HG03565 (cell line): ENCODE data around the gene FTL.

Experiments
- ATAC-seq: cut with Tn5 transposase; IDR thresholded peaks from one replicate; pipeline ENCODE4 v1.9.1; 2021; ENCODE audit warnings: mild to moderate bottlenecking, moderate library complexity; ENCODE audit not compliant: unreplicated experiment

Gene FTL

DNA sequence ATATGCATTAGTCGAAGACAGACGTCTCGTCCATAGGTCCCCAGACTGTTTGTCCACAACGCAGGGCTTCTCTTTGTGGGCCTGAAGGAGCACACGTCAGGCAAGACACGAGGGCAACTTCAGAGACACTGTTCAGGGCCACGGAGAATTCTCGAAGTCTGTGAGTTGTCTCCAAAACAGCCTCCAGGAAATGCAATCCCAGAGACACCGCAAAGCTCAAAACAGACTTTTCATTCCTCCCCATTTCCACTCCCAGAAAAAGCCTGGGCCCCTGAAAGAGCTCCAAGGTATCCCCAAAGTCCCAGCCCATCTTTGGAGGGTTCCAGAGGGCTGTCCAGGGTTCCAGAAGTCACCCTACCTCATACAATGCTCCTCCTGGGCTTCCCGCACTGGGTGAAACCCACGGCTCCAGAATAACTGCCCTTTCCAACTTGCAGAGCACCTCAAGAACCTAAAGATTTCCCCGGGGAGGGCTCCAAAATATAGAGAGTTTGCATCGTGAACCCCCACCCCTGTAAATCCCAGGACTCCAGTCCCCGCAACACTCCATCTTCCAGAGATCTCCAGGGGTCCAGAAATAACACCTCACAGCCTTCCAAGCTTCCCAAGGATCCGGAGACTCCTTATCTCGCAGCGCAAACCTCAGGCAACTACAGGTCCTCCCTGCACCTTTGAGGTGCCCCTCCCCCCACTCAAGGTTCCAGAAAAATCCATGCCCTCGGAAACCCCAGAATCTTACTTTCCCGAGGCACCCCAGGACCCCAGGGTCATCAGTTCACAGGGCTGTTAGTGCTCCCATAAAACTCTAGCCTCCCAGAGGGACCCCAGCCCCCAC, 687 bp upstream of the FTL start:
- ATAC-seq, result no peak

- ATAC-seq, result no peak
Observed at GRCh38 chr19:48965806-48966540, 864 bp downstream of the FTL start.

DNA sequence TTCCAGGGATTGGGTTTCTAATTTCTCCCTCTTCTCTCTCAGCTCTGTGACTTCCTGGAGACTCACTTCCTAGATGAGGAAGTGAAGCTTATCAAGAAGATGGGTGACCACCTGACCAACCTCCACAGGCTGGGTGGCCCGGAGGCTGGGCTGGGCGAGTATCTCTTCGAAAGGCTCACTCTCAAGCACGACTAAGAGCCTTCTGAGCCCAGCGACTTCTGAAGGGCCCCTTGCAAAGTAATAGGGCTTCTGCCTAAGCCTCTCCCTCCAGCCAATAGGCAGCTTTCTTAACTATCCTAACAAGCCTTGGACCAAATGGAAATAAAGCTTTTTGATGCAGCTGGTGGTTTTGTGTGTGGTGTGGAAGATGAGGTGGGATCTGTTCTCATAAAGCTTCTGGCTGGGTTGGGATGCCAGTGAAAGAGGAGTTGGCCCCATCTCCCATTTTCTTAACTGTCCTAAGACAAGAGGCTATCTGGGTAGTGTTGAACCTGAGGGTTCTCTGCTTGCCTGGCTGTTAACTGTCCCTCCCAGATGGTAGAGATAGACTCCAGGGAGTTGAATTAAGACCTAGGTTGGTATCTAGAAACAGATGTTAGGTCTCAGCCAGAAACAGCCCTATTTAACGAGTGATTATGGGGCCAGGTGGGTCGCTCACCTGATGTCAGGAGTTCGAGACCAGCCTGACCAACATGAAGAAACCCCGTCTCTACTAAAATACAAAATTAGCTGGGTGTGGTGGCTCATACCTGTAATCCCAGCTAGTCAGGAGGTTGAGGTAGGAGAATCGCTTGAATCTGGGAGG, 1.6 kb downstream of the FTL start:
- no peak for ATAC-seq

DNA sequence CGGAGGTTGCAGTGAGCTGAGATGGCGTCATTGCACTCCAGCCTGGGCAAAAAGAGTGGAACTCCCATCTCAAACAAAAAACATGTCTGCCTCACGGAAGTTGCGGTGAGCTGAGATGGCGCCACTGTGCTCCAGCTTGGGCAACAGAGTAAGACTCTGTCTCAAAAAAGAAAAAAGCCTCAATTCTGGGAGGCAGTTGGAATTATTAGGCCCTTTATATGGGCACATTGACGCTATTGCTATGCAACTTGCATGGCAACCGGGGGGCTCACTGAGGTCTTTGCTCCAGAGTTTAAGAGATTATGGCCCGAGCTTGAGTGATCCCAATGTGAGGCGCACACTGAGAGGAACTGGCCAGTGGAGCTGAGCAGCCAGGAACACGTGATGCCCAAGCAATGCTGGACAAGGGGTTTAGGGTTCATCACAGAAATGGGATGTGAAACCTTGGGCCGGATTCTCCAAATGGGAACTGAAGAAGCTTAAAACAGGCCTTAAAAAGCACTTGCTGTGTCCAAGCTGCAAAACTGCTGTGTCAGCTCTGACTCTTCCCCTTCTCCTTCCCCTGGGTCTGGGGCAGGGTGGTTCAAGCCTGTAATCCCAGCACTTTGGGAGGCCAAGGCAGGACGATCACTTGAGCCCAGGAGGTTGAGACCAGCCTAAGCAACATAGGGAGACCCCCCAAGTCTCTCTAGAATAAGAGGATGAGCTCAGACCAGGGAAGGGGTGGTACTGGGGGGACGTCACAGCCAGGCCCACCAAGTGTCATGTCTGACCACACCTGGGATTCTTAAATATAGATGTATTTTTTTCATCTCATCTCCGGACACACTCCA, 2.5 kb downstream of the FTL start:
- no peak for ATAC-seq

DNA sequence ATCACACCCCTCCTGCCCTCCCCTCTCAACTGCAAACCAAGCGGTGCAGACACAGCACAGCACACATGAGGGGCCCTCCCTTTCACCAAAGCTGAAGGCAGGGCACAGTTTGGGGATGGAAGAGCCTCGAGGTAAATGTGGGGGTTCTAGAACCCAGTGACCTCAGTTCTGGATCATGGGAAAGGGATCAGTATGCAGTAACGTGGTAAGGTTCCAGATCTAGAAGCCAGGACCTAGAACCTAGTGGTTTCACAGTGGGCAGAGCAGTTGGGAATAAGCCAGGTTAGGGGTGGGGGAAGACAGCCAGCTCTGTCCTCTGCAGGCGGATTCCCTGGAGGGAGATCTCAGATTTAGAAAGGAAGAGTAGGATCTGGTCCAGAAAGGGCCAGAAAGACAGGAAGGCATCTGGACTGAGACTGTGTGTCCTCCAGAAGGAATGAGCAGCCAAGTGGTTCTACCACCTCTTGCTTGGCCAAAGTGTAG, 3.1 kb downstream of the FTL start:
- ATAC-seq, result no peak

DNA sequence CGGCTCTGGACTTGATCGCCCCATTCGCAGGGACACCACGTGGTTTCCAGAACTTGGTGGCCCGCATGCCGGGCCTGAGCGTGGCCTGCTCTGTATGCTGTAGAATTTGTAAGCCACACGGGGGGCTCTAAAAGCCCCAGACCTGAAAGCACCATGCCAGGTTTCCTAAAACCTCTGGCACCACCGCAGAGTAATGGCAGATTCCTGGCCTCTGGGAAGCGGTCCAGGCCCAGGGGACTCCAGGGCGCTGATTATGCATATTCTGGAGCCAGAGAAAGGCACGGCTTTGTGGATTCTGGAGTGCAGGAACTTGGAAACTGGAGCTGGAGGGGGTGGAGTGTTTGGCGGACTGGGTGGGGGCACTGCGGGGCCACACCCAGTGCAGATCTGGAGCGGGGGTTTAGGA, 3.7 kb downstream of the FTL start:
- no peak for ATAC-seq

- ATAC-seq, result no peak
Observed at GRCh38 chr19:48969276-48970138, 4.4 kb downstream of the FTL start.

DNA sequence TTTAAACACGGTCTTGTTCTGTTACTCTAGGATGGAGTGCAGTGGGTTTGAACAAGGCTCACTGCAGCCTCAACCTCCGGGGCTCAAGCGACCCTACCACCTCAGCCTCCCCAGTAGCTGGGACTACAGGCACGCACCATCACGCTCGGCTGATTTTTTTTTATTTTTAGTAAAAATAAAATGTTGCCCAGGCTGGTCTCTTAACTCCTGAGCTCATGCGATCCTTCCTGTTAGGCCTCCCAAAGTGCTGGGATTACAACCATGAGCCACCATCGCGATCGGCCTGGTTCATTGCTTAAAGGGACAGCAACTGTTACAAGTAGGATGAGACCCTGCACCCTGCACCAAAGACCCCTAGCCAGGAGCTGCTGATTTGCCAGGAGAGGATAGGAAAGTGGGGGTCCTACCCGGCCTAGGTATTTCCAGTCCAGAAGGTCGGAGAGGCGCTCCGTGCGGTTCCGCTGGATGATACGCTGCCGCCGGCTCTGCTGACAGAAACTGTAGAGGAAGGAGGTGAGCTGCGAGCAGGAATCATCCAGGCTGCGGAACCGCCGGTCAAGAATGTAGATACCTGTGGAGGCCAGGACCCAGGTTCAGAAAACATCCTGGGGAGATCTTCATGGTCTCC, 5.1 kb downstream of the FTL start:
- ATAC-seq, result no peak

GRCh38 chr19:48970923-48971395, 5.8 kb downstream of the FTL start:
- ATAC-seq, result no peak

DNA sequence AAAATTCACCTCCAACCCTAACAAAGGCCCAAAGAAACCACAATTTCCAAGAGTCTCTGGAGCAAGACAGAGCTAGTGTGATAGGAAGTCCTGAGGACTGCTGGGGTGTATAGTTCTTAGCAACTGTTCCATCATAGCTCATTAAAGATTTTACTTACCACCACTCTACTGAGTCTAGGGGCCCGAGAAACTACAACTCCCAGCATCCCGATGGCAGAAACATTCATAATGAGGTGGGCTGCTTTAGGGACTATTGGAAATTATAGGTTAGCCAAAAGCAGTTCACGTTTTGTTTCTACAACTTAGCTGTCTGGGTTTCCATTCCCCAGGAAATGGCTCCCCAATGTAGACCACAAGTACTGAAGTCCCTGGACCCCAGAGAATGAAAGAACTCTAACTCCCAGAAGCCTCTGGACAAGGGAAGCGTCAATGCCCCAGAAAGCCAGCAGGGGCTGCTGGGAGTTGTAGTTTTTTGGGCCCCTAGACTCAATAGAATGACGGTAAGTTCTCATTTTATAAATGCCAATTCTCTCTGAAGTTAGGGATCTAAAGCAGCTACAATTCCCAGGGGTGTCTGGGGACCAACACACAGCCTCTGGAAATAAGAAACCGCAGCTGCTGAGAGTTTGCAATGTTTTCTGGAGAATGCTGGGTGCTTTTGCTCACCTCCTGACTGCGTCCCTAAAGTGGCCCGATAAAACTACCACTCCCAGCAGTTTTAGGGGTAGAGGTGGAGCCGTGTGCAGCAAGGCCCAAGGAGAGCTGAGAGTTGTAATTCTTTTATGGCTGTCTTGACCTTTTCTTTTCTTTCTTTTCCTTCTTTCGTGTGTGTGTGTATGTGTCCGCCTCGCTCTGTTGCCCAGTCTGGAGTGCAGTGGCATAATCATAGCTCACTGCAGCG, 11.1 kb downstream of the FTL start:
- ATAC-seq, result no peak

DNA sequence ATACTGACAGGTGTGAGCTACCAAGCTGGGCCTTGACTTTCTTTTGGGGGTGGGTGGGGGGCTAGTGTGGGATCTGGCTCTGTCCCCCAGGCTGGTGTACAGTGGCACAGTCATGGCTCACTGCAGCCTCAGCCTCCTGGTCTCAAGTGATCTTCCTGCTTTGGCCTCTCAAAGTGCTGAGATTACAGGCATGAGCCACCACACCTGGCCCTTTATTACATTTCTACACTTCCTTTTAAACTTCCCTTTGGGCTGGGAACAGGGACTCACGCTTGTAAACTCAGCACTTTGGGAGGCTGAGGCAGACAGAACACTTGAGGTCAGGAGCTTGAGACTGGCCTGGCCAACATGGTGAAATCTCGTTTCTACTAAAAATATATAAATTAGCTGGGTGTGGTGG, 12.0 kb downstream of the FTL start:
- ATAC-seq, result no peak

GRCh38 chr19:48982280-48982679, 17.2 kb downstream of the FTL start:
- no peak for ATAC-seq

GRCh38 chr19:48985711-48986110, 20.6 kb downstream of the FTL start:
- no peak for ATAC-seq

- ATAC-seq, result no peak
Observed at GRCh38 chr19:48986211-48986610, 21.1 kb downstream of the FTL start.

- ATAC-seq, result no peak
Observed at GRCh38 chr19:48987323-48987722, 22.2 kb downstream of the FTL start.

- no peak for ATAC-seq
Observed at GRCh38 chr19:48988286-48988685, 23.2 kb downstream of the FTL start.

GRCh38 chr19:48988860-48989259, 23.8 kb downstream of the FTL start:
- no peak for ATAC-seq

DNA sequence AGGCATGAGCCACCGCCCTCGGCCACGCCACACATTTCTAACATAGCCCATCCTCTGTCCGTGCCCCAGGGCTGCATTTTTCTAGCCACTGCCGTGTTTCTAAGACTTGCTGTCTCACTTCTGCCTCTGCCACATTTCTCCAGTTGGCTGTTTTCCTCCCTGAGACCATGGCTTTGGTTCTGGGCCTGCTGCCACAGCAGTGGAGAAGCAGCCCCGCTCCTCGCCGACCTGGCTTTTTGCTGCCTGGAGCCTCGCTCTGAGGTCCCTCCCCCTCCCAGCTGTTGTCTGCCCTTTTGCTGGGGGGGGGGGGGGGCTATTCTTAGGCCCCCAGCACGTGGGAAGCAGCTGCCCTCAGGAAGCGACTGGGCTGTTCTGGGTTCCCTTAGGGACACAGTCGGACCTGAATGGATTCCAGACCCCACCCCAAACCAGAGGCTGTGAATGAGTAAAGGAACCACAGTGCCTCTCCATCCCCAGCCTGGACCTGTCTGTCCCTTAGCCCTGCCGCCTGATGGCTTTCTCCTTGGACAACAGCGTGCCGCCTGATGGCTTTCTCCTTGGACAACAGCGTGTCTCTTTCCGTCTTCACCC, 24.7 kb downstream of the FTL start:
- ATAC-seq, result no peak
